GM12878 (cell line): ENCODE measurements around the gene MIPOL1. TPM values are rescaled to one million over a fixed set of nuclear protein-coding genes. Genes with fewer than 3 reads are reported as not detected.

Experiments used
- ATAC-seq: fragments of 200-7000 bp; cut with Tn5 transposase; 3 replicates; pipeline ENCODE4 v1.9.1; 2020; ENCODE audit warnings: mild to moderate bottlenecking, moderate library complexity
- BruUV-seq: library from RNA; stranded (reverse); fragments of 400-500 nt; replicated peaks from 2 replicates; lab custom pipeline; 2021; lab: Mats Ljungman, UMichigan
- CTCF ChIA-PET: fragments of 300-600 bp; sonication (Branson Sonifier 250); formaldehyde crosslinking; extraction: SDS; loops from one replicate; lab custom pipeline; 2021; ENCODE audit warnings: inconsistent platforms; lab: Yijun Ruan, JAX
- POLR2A ChIA-PET: fragments of 350-600 bp; formaldehyde crosslinking; extraction: SDS; loops from one replicate; lab custom pipeline; 2021; ENCODE audit warnings: inconsistent platforms; lab: Charles Lee
- RAD21 ChIA-PET: fragments of 300-600 bp; sonication (Branson Sonifier 250); formaldehyde crosslinking; loops from one replicate; lab custom pipeline; 2023; ENCODE audit warnings: antibody characterized with exemption; ENCODE audit not compliant: unreplicated experiment; lab: Charles Lee
- SMC1A ChIA-PET: fragments of 300-600 bp; sonication (Branson Sonifier 250); formaldehyde crosslinking; loops from one replicate; lab custom pipeline; 2023; ENCODE audit not compliant: unreplicated experiment, uncharacterized antibody; lab: Charles Lee
- DNase-seq: peaks from one replicate; pipeline ENCODE4 v3.0.0-alpha.2; 2011; ENCODE audit warnings: low read depth, low spot score
- FAIRE-seq: peaks from 3 replicates; lab custom pipeline; 2011; peaks lifted over from hg19 to GRCh38; lab: Jason Lieb, UNC
- H2AFZ ChIP-seq: 2 replicates; pipeline ENCODE4 v1.6.0; 2011; ENCODE audit warnings: low read depth, low read length, control low read depth; ENCODE audit not compliant: control insufficient read depth
- H3K27ac ChIP-seq: 2 replicates; pipeline ENCODE4 v1.5.1; 2011; ENCODE audit warnings: control low read depth; ENCODE audit not compliant: control insufficient read depth, insufficient read depth
- H3K27me3 ChIP-seq, 2 experiments: replicated peaks in 1 of 2; 2 replicates each; pipeline versions ENCODE4 v1.6.0 to v1.6.1; 2011; ENCODE audit warnings: low read length in 1 of 2; ENCODE audit not compliant: control insufficient read depth in 2 of 2, insufficient read depth in 2 of 2
- H3K36me3 ChIP-seq, 2 experiments: 2 replicates each; pipeline ENCODE4 v1.5.1; 2011; ENCODE audit warnings: low read length in 1 of 2; ENCODE audit not compliant: control insufficient read depth in 2 of 2, insufficient read depth in 2 of 2
- H3K4me1 ChIP-seq: 2 replicates; pipeline ENCODE4 v1.6.1; 2011; ENCODE audit warnings: mild to moderate bottlenecking, low read length, moderate library complexity, mixed read lengths; ENCODE audit not compliant: control insufficient read depth, insufficient read depth
- H3K4me2 ChIP-seq: 2 replicates; pipeline ENCODE4 v1.6.0; 2011; ENCODE audit warnings: control low read depth; ENCODE audit not compliant: control insufficient read depth, insufficient read depth
- H3K4me3 ChIP-seq: fragments of 200-600 bp; sonication (generic); 2 replicates; pipeline ENCODE4 v1.5.1; 2016
- H3K79me2 ChIP-seq: 2 replicates; pipeline ENCODE4 v1.6.0; 2011; ENCODE audit warnings: low read length; ENCODE audit not compliant: control insufficient read depth, insufficient read depth
- H3K9ac ChIP-seq: 2 replicates; pipeline ENCODE4 v1.8.0; 2011; ENCODE audit warnings: low read length, control low read depth, mixed read lengths; ENCODE audit not compliant: control insufficient read depth, insufficient read depth
- H3K9me3 ChIP-seq: replicated peaks from 3 replicates; pipeline ENCODE4 v1.5.1; 2011; ENCODE audit warnings: mild to moderate bottlenecking, low read length; ENCODE audit not compliant: control insufficient read depth, insufficient read depth
- H4K20me1 ChIP-seq: 2 replicates; pipeline ENCODE4 v1.6.0; 2011; ENCODE audit not compliant: control insufficient read depth, insufficient read depth
- HDAC6 ChIP-seq: fragments of 200-600 bp; sonication (generic); IDR thresholded peaks from one replicate; pipeline ENCODE4 v1.8.0; 2017; ENCODE audit warnings: antibody characterized with exemption; ENCODE audit not compliant: unreplicated experiment
- MEF2B ChIP-seq: fragments of 450-650 bp; IDR thresholded peaks from 2 replicates; pipeline ENCODE4 v1.6.1; 2018; ENCODE audit warnings: mild to moderate bottlenecking, moderate library complexity; ENCODE audit not compliant: partially characterized antibody, poor library complexity, severe bottlenecking
- NBN ChIP-seq: fragments of 450-650 bp; IDR thresholded peaks from 2 replicates; pipeline ENCODE4 v1.6.1; 2016
- RAD51 ChIP-seq: fragments of 450-650 bp; IDR thresholded peaks from 2 replicates; pipeline ENCODE4 v1.6.1; 2016; ENCODE audit warnings: moderate library complexity, mild to moderate bottlenecking, inconsistent platforms
- RFX5 ChIP-seq: IDR thresholded peaks from 2 replicates; pipeline ENCODE4 v1.6.1; 2011; ENCODE audit warnings: low read depth, low read length, improper control_type of control experiment
- SMARCA5 ChIP-seq: fragments of 450-650 bp; IDR thresholded peaks from 2 replicates; pipeline ENCODE4 v1.6.1; 2017; ENCODE audit warnings: mild to moderate bottlenecking
- SMC3 ChIP-seq: IDR thresholded peaks from 2 replicates; pipeline ENCODE4 v1.6.1; 2011; ENCODE audit warnings: low read length, improper control_type of control experiment, borderline replicate concordance
- SP1 ChIP-seq: IDR thresholded peaks from one replicate; pipeline ENCODE4 v1.6.1; 2011; ENCODE audit warnings: low read depth, low read length
- SPI1 ChIP-seq: IDR thresholded peaks from 2 replicates; pipeline ENCODE4 v1.6.1; 2011; ENCODE audit warnings: low read depth, mild to moderate bottlenecking, low read length, moderate library complexity, borderline replicate concordance; ENCODE audit not compliant: insufficient read depth
- SREBF2 ChIP-seq: IDR thresholded peaks from 2 replicates; pipeline ENCODE4 v1.6.1; 2012; ENCODE audit warnings: mild to moderate bottlenecking, low read length
- YBX1 ChIP-seq: fragments of 450-650 bp; IDR thresholded peaks from 2 replicates; pipeline ENCODE4 v1.6.1; 2016; ENCODE audit warnings: antibody characterized with exemption
- WGBS: methylation state at CpG from one replicate; pipeline ENCODE4 v1.1.6; 2016; ENCODE audit warnings: low lambda C conversion rate; ENCODE audit not compliant: insufficient replicate concordance, insufficient coverage; ENCODE audit errors: missing lambda C conversion rate; 5-methylcytosine and 5-hydroxymethylcytosine counted together
- in situ Hi-C: fragments of 300-500 bp; cut with MboI; formaldehyde crosslinking; loops from 9 replicates; pipeline ENCODE4 v1.14.3; 2018; ENCODE audit warnings: mixed read lengths
- intact Hi-C: fragments of 100-400 bp; cut with micrococcal nuclease; formaldehyde crosslinking; loops from one replicate; pipeline ENCODE4 v1.14.2; 2022; ENCODE audit not compliant: unreplicated experiment
- polyA plus RNA-seq, 11 experiments: library from polyadenylated mRNA; depleted of rRNA in 4 of 11; unstranded in 6 of 11; stranded (reverse) in 5 of 11; fragments of >200 nt; fragmentation: Nextera tagmentation in 4 of 11; fragmentation: Illumina TruSeq in 1 of 11; extraction: Ambion mirVana in 4 of 11; extraction: Trizol in 1 of 11; gene quantifications; 1 replicate in 1 of 11; 2 replicates in 10 of 11; pipeline versions ENCODE4 v1.2.1 to v1.2.3, GENCODE V29; 2011 to 2016; ENCODE audit warnings: inconsistent platforms in 2 of 11, missing spikeins in 2 of 11, low read depth in 1 of 11
- total RNA-seq, 4 experiments: library from RNA; depleted of rRNA in 3 of 4; stranded (reverse); fragments of >200 nt in 3 of 4; fragmentation: Illumina TruSeq in 1 of 4; extraction: Trizol in 1 of 4; gene quantifications; 2 replicates each; pipeline versions ENCODE4 v1.2.1 to v1.2.3, GENCODE V29; 2013 to 2021
- TF ChIP-seq, protein P1 (sequence below): IDR thresholded peaks from 2 replicates; pipeline ENCODE4 v1.6.1; 2012; ENCODE audit warnings: low read depth, low read length, improper control_type of control experiment

The MIPOL1 gene
- total and polyA plus RNA-seq, 10 of the 15 experiments (the other 5 are each of a cell fraction or from before 2014, with no cell fraction given) = 0.06 TPM; not detected in 9

DNA sequence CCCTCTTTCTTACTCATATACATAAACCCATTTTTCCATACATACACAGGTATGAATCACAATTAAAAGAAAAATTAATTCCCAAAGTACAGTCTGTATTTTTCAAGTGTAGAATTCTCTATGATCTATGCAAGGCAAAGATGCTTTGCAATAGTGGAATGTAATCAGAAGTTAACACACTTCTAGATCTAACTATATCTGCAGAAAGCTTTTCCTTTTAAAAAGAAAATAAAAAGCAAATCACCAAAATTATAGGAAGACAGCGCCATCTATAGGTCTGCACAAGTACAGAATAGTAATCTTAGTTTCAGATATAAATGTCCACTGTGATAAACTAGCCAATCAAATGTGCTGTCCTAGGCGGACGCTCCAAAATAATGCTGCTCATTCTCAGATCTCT, 47.3 kb upstream of the MIPOL1 start (continued):
- TF ChIP-seq MEF2B (no peak), SMC3 (no peak)

DNA sequence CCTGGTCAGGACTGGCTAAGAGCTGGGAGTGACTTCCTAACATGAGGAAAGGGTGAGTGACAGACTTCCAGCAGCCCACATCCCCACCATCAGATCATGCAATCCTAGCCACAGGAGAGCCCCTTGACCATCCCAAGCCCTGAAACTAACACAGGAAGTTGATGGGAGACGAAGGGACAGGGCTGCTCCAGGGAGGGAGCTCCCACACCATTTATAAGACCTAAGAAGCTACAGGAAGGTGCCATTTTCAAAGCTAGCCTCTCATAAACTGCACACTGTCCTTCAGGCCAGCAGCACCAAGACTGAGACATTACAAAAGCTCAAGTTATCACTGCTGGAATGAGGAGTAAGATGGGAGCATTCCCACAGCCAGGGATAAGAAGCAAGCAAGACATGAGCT, 44.7 kb upstream of the MIPOL1 start:
- ChIA-PET POLR2A (no interaction called here), SMC1A (no interaction called here)
- H3K9me3 ChIP-seq = no peaks in the 10 kb centered on the region; the same call in 2 of the 3 replicates

More for the DNA sequence above, 44.7 kb upstream of the MIPOL1 start:
- Histone ChIP-seq H3K79me2 (no peaks in the 10 kb centered on the region), H3K27ac (no peak overlapping the region), H3K4me2 (no peak overlapping the region), H2AFZ (no peak overlapping the region), H3K4me1 (no peaks in the 10 kb centered on the region), H3K9ac (no peak overlapping the region), H3K4me3 (no peak overlapping the region), H4K20me1 (no peaks in the 10 kb centered on the region), H3K36me3 (no peaks in the 10 kb centered on the region), H3K27me3 (no peaks in the 10 kb centered on the region)
- DNase-seq = no peak
- in situ Hi-C loops (loop anchor here (10.0 kb wide), 1 partner anchor 598 kb away; no protein-coding TSS in a partner anchor), intact Hi-C loops (no loop called here)
- ChIA-PET RAD21 (no interaction called here), CTCF (interaction anchor here (0.9 kb wide), 1 partner anchor 600 kb away, joined by 3 read pairs; no protein-coding TSS in a partner anchor)
- WGBS = 0% methylated on average over 1 of the region's 1 CpG
- no peak for FAIRE-seq
- no peak for TF ChIP-seq SREBF2
- no peak for TF ChIP-seq SMARCA5
- no peak for TF ChIP-seq HDAC6
- no peak for TF ChIP-seq NBN
- TF ChIP-seq SP1 = no peak
- TF ChIP-seq, protein P1, sequence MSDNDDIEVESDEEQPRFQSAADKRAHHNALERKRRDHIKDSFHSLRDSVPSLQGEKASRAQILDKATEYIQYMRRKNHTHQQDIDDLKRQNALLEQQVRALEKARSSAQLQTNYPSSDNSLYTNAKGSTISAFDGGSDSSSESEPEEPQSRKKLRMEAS = no peak
- TF ChIP-seq RAD51 = no peak
- no peak for TF ChIP-seq RFX5
- no peak for TF ChIP-seq YBX1
- no peak for TF ChIP-seq SPI1
- no peak for ATAC-seq
- BruUV-seq = no TSS peak
